Regular cardiac myocyte (primary cell): ENCODE measurements around the gene CDC73. TPM values are rescaled to one million over a fixed set of nuclear protein-coding genes. Genes with fewer than 3 reads are reported as not detected.

Experiments used
- total RNA-seq: library from RNA; depleted of rRNA; stranded (reverse); fragments of >200 nt; gene quantifications from 2 replicates; pipeline ENCODE4 v1.2.3, GENCODE V29; 2014

Gene CDC73
- total RNA-seq, result 20.9 and 44.5 TPM in 2 replicates

GRCh38 chr1:193121616-193122593, at the start of gene CDC73:
Gene CDC73 (plus strand): TSS chr1:193122031. CDS start chr1:193122201, 170 bp downstream.

GRCh38 chr1:193104907-193105820, 16.7 kb upstream of the CDC73 start, which contains the start of gene GLRX2:
Gene GLRX2 (minus strand): TSS chr1:193105414. CDS start chr1:193105382, 32 bp downstream.

GRCh38 chr1:193185901-193186731, 64.3 kb downstream of the CDC73 start, which contains the start of gene B3GALT2:
Gene B3GALT2 (minus strand): TSS chr1:193186613. CDS start chr1:193181562, 5,051 bp downstream.

Other genes starting within 250 kb of the CDC73 start
- gene UCHL5, start 62.7 kb upstream of the CDC73 start, total RNA-seq, result 26.2 and 50.2 TPM in 2 replicates
- 177 and 178 TPM in 2 replicates for gene RO60, start 62.4 kb upstream of the CDC73 start, total RNA-seq
- 10.4 and 17.4 TPM in 2 replicates for gene GLRX2, start 16.6 kb upstream of the CDC73 start, total RNA-seq
- gene B3GALT2, start 64.6 kb downstream of the CDC73 start, total RNA-seq, result 1.7 and 2.1 TPM in 2 replicates